T-cell (primary cell): Measurements from ENCODE around the gene PRKN. TPM values are rescaled to one million over a fixed set of nuclear protein-coding genes. Genes with fewer than 3 reads are reported as not detected.

Experiments
- ATAC-seq, 4 experiments: fragments of 200-7000 bp in 3 of 4; fragments of 150-1000 bp in 1 of 4; cut with Tn5 transposase; replicated peaks in 1 of 4; 1 replicate in 3 of 4; 2 replicates in 1 of 4; pipeline ENCODE4 v1.10.0; 2021; ENCODE audit warnings: moderate library complexity in 3 of 4, mild to moderate bottlenecking in 2 of 4, moderate number of reproducible peaks in 1 of 4
- CTCF ChIA-PET, 2 donors: fragments of 300-600 bp; sonication (Branson Sonifier 250); formaldehyde crosslinking; loops; one replicate each; lab custom pipeline; 2022; ENCODE audit warnings: antibody characterized with exemption in 2 of 2; lab: Charles Lee
- POLR2A ChIA-PET, 2 donors: fragments of 300-600 bp; sonication (Branson Sonifier 250); formaldehyde crosslinking; loops; one replicate each; lab custom pipeline; 2022; ENCODE audit warnings: antibody characterized with exemption in 2 of 2; lab: Charles Lee
- DNase-seq, 35 experiments: peaks; one replicate each; pipeline versions ENCODE4 v3.0.0 to v3.0.0-alpha.2; 2013 to 2023
- H3K27ac ChIP-seq: one replicate; pipeline ENCODE4 v1.5.1; 2013; ENCODE audit warnings: low read length
- H3K27me3 ChIP-seq, 2 experiments: replicated peaks in 1 of 2; 1 replicate in 1 of 2; 2 replicates in 1 of 2; pipeline versions ENCODE4 v1.6.1 to v1.7.0; 2013; ENCODE audit warnings: low read length in 1 of 2, mixed read lengths in 1 of 2; ENCODE audit not compliant: control insufficient read depth in 2 of 2, insufficient read depth in 2 of 2; ENCODE audit errors: extremely low read depth in 1 of 2
- H3K36me3 ChIP-seq, 2 donors: 1 replicate in 1 of 2; 2 replicates in 1 of 2; pipeline versions ENCODE4 v1.6.1 to v1.7.0; 2013; ENCODE audit warnings: low read length in 1 of 2; ENCODE audit not compliant: control insufficient read depth in 2 of 2, insufficient read depth in 1 of 2; ENCODE audit errors: extremely low read depth in 1 of 2
- H3K4me1 ChIP-seq, 2 experiments: 1 replicate in 1 of 2; 2 replicates in 1 of 2; pipeline versions ENCODE4 v1.6.1 to v1.7.0; 2013; ENCODE audit warnings: low read length in 2 of 2, mixed read lengths in 1 of 2; ENCODE audit not compliant: insufficient read depth in 2 of 2, control insufficient read depth in 1 of 2; ENCODE audit errors: extremely low read depth in 1 of 2
- H3K4me3 ChIP-seq, 2 donors: 1 replicate in 1 of 2; 2 replicates in 1 of 2; pipeline versions ENCODE4 v1.5.1 to v1.7.0; 2013; ENCODE audit warnings: mild to moderate bottlenecking in 2 of 2, low read length in 1 of 2, moderate library complexity in 1 of 2; ENCODE audit not compliant: control insufficient read depth in 1 of 2; ENCODE audit errors: extremely low read depth in 1 of 2
- H3K9me3 ChIP-seq: 2 replicates; pipeline ENCODE4 v1.7.0; 2013
- H3K27ac Mint-ChIP-seq, 2 donors: one replicate each; pipeline ENCODE4 v1.8.0; 2020 to 2021; ENCODE audit warnings: mild to moderate bottlenecking in 2 of 2, mixed read lengths in 2 of 2
- H3K27me3 Mint-ChIP-seq, 2 donors: one replicate each; pipeline ENCODE4 v1.8.0; 2021 to 2022; ENCODE audit warnings: mixed read lengths in 2 of 2
- H3K36me3 Mint-ChIP-seq: one replicate; pipeline ENCODE4 v1.8.0; 2021; ENCODE audit warnings: mixed read lengths
- H3K4me1 Mint-ChIP-seq, 3 donors: one replicate each; pipeline ENCODE4 v1.8.0; 2020 to 2022; ENCODE audit warnings: mixed read lengths in 3 of 3, mild to moderate bottlenecking in 1 of 3
- H3K4me3 Mint-ChIP-seq, 3 donors: one replicate each; pipeline ENCODE4 v1.8.0; 2020 to 2022; ENCODE audit warnings: mild to moderate bottlenecking in 3 of 3, mixed read lengths in 3 of 3, moderate library complexity in 3 of 3
- H3K9me3 Mint-ChIP-seq, 3 donors: one replicate each; pipeline ENCODE4 v1.8.0; 2020 to 2022; ENCODE audit warnings: mixed read lengths in 3 of 3
- WGBS: methylation state at CpG from one replicate; pipeline ENCODE4 v1.1.5; 2013; ENCODE audit warnings: missing lambda C conversion rate; ENCODE audit not compliant: insufficient coverage; 5-methylcytosine and 5-hydroxymethylcytosine counted together
- total RNA-seq, 35 experiments: library from RNA in 6 of 35; stranded (reverse) in 6 of 35; fragments of 120-200 nt in 1 of 35; gene quantifications; one replicate each; pipeline versions ENCODE4 v1.2.1 to v1.2.4 and lab custom pipeline; 2013 to 2026

The PRKN gene
- total RNA-seq, 5 donors from 2014 or later (not counting 1 experiment from before 2014, with no cell fraction given) = 3.4 to 7.7 (median 6.1) TPM

- peaks cover 0 to 9% of the 10 kb centered on the region in 2 donors for H3K27me3 Mint-ChIP-seq
- DNase-seq = no peak
- peaks cover 0 to 3% of the 10 kb centered on the region in 2 experiments for H3K27me3 ChIP-seq
- 87% methylated on average over 3 of the region's 5 CpGs for WGBS
- H3K9me3 ChIP-seq = no peaks in the 10 kb centered on the region
- H3K9me3 Mint-ChIP-seq = peaks cover 0 to 5% (median 2%) of the 10 kb centered on the region in 3 donors
- H3K36me3 Mint-ChIP-seq = no peaks in the 10 kb centered on the region
- no peaks in the 10 kb centered on the region for H3K36me3 ChIP-seq
- H3K4me1 Mint-ChIP-seq = no peaks in the 10 kb centered on the region
- H3K4me3 ChIP-seq = no peak overlapping the region
- H3K4me3 Mint-ChIP-seq = no peak overlapping the region
- ChIA-PET CTCF (no interaction called here), POLR2A (interaction anchor here in 1 of 2 donors (0.6 to 0.7 kb wide), 2 partner anchors 298 to 712 kb away, joined by 3 to 7 read pairs; no protein-coding TSS in a partner anchor)
- no peak for ATAC-seq
- H3K4me1 ChIP-seq = no peaks in the 10 kb centered on the region
- H3K27ac Mint-ChIP-seq = no peak overlapping the region
- H3K27ac ChIP-seq = no peak overlapping the region
Measured at GRCh38 chr6:161400671-161401070, 1326.9 kb downstream of the PRKN start.

GRCh38 chr6:161396539-161396938 lies 1331.0 kb downstream of the PRKN start:
- 96% methylated on average over 4 of the region's 6 CpGs for WGBS

GRCh38 chr6:161395716-161396231 lies 1331.8 kb downstream of the PRKN start:
- no peaks in the 10 kb centered on the region for H3K36me3 ChIP-seq
- H3K27ac ChIP-seq = no peak overlapping the region
- H3K4me3 Mint-ChIP-seq = no peak overlapping the region
- H3K27me3 ChIP-seq = peaks cover 0 to 6% of the 10 kb centered on the region in 2 experiments
- ATAC-seq (no peak), DNase-seq (no peak)
- WGBS = 80% methylated on average over 5 of the region's 9 CpGs
- H3K27me3 Mint-ChIP-seq = peaks cover 0 to 5% of the 10 kb centered on the region in 2 donors
- H3K4me3 ChIP-seq = no peak overlapping the region
- H3K36me3 Mint-ChIP-seq = no peaks in the 10 kb centered on the region
- POLR2A ChIA-PET = interaction anchor here in 1 of 2 donors (0.5 kb wide), 1 partner anchor 106 kb away, joined by 3 read pairs; no protein-coding TSS in a partner anchor
- peaks cover 0 to 4% of the 10 kb centered on the region in 2 experiments for H3K4me1 ChIP-seq
- CTCF ChIA-PET = interaction anchor here in 1 of 2 donors (2.4 kb wide), 1 partner anchor 22 kb away, joined by 10 read pairs; no protein-coding TSS in a partner anchor
- H3K4me1 Mint-ChIP-seq = no peaks in the 10 kb centered on the region
- no peaks in the 10 kb centered on the region for H3K9me3 Mint-ChIP-seq
- no peak overlapping the region for H3K27ac Mint-ChIP-seq
- no peaks in the 10 kb centered on the region for H3K9me3 ChIP-seq

More at GRCh38 chr6:161396539-161396938, 1331.0 kb downstream of the PRKN start:
- H3K27ac Mint-ChIP-seq = no peak overlapping the region
- H3K4me1 ChIP-seq = peaks cover 0 to 4% of the 10 kb centered on the region in 2 experiments
- H3K36me3 Mint-ChIP-seq = no peaks in the 10 kb centered on the region
- no peak overlapping the region for H3K4me3 Mint-ChIP-seq
- H3K4me1 Mint-ChIP-seq = no peaks in the 10 kb centered on the region
- H3K27me3 ChIP-seq = peaks cover 0 to 6% of the 10 kb centered on the region in 2 experiments
- H3K9me3 Mint-ChIP-seq = no peaks in the 10 kb centered on the region
- ATAC-seq (no peak), DNase-seq (no peak)
- H3K27ac ChIP-seq = no peak overlapping the region
- ChIA-PET CTCF (no interaction called here), POLR2A (no interaction called here)
- no peak overlapping the region for H3K4me3 ChIP-seq
- H3K9me3 ChIP-seq = no peaks in the 10 kb centered on the region
- no peaks in the 10 kb centered on the region for H3K36me3 ChIP-seq
- peaks cover 0 to 5% of the 10 kb centered on the region in 2 donors for H3K27me3 Mint-ChIP-seq

- Mint-ChIP-seq H3K27ac (no peak overlapping the region), H3K27me3 (peaks cover 0 to 5% of the 10 kb centered on the region in 2 donors), H3K4me1 (no peaks in the 10 kb centered on the region), H3K9me3 (no peaks in the 10 kb centered on the region), H3K36me3 (no peaks in the 10 kb centered on the region), H3K4me3 (no peak overlapping the region)
- POLR2A ChIA-PET = no interaction called here
- Histone ChIP-seq H3K4me1 (peaks cover 0 to 4% of the 10 kb centered on the region in 2 experiments), H3K9me3 (no peaks in the 10 kb centered on the region), H3K4me3 (no peak overlapping the region), H3K36me3 (no peaks in the 10 kb centered on the region), H3K27me3 (peaks cover 0 to 6% of the 10 kb centered on the region in 2 experiments), H3K27ac (peak overlapping the region; percentile 18)
- peak in 1 of 4 experiments; percentile 16 for ATAC-seq
- 60% methylated on average over 4 of the region's 5 CpGs for WGBS
- no peak for DNase-seq
- CTCF ChIA-PET = interaction anchor here in 1 of 2 donors (0.7 to 2.4 kb wide), 4 partner anchors 23 to 312 kb away, joined by 3 to 10 read pairs (median 4); partner anchors contain the start of gene AGPAT4
Measured at GRCh38 chr6:161394437-161394836, 1333.1 kb downstream of the PRKN start.

GRCh38 chr6:161393839-161394364 lies 1333.7 kb downstream of the PRKN start:
- peak overlapping the region; percentile 18 for H3K27ac ChIP-seq
- DNase-seq (peak in 32 of 35 experiments; percentile 6 to 81 (median 38)), ATAC-seq (peak; percentile 89 to 98 (median 98))
- Mint-ChIP-seq H3K27me3 (peaks cover 0 to 5% of the 10 kb centered on the region in 2 donors), H3K4me3 (no peak overlapping the region), H3K9me3 (no peaks in the 10 kb centered on the region), H3K36me3 (no peaks in the 10 kb centered on the region), H3K4me1 (no peaks in the 10 kb centered on the region), H3K27ac (no peak overlapping the region)
- WGBS = 13% methylated on average over 1 of the region's 7 CpGs
- peaks cover 0 to 4% of the 10 kb centered on the region in 2 experiments for H3K4me1 ChIP-seq
- H3K4me3 ChIP-seq = no peak overlapping the region
- no peaks in the 10 kb centered on the region for H3K9me3 ChIP-seq
- ChIA-PET POLR2A (interaction anchor here in 1 of 2 donors (0.9 kb wide), 1 partner anchor 120 kb away, joined by 4 read pairs; the partner anchor contains the start of gene AGPAT4), CTCF (interaction anchor here in 1 of 2 donors (0.7 to 2.4 kb wide), 4 partner anchors 23 to 311 kb away, joined by 3 to 10 read pairs (median 4); partner anchors contain the start of gene AGPAT4)
- peaks cover 0 to 6% of the 10 kb centered on the region in 2 experiments for H3K27me3 ChIP-seq
- no peaks in the 10 kb centered on the region for H3K36me3 ChIP-seq

- Mint-ChIP-seq H3K27ac (no peak overlapping the region), H3K27me3 (peaks cover 0 to 5% of the 10 kb centered on the region in 2 donors), H3K9me3 (no peaks in the 10 kb centered on the region), H3K36me3 (no peaks in the 10 kb centered on the region), H3K4me3 (no peak overlapping the region), H3K4me1 (no peaks in the 10 kb centered on the region)
- 55% methylated on average over 1 of the region's 3 CpGs for WGBS
- Histone ChIP-seq H3K9me3 (no peaks in the 10 kb centered on the region), H3K27me3 (peaks cover 0 to 6% of the 10 kb centered on the region in 2 experiments), H3K4me3 (no peak overlapping the region), H3K4me1 (peaks cover 0 to 4% of the 10 kb centered on the region in 2 experiments), H3K36me3 (no peaks in the 10 kb centered on the region), H3K27ac (no peak overlapping the region)
- ChIA-PET POLR2A (interaction anchor here (0.7 to 0.9 kb wide), 2 partner anchors 23 to 120 kb away, joined by 3 to 4 read pairs; partner anchors contain the start of gene AGPAT4 (in 1 of the 2)), CTCF (interaction anchor here in 1 of 2 donors (1.4 kb wide), 1 partner anchor 119 kb away, joined by 4 read pairs; the partner anchor contains the start of gene AGPAT4)
- no peak for ATAC-seq
- no peak for DNase-seq
Measured at GRCh38 chr6:161393292-161393691, 1334.3 kb downstream of the PRKN start.
